ENCODE results near the gene ACO1.

DNA sequence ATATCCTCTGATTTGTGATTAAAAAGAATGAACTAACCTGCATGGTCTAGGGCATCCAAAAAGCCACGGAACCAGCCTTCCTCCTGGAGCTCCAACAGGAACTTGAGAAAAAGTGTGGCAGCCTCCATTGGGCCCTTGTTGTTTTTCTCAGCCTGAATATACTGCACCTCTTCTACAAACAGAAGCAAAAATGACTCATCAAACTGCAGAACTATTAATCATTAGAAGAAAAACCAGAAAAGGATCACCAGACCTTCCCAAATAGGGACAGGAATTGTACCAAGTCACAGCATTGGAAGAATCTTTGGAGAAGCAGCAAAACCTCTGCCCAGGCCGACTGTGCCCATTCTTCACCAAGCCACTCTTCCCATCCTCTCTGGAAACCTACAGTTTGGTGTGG lies 116.3 kb downstream of the ACO1 start:
- TF ChIP-seq POLR2A (IDR thresholded peaks at IDR 0.05; ENCODE audit: low read depth, low read length): no peak
- no peak for TF ChIP-seq POLR2AphosphoS5 (IDR thresholded peaks at IDR 0.05; ENCODE audit: low read depth, low read length)
- no peak for TF ChIP-seq TAF1 (IDR thresholded peaks at IDR 0.05; ENCODE audit: borderline replicate concordance, low read depth, low read length)
